OCI-LY3 (cell line): ENCODE results near the gene IL20RA.
"Not testable (repeated sequence)": the region's sequence is repeated elsewhere in the genome, so short reads cannot be mapped to it uniquely, and the experiment has no call there.

Experiments
- EZH2phosphoT487 ChIP-seq: fragments of 200-600 bp; shearing (Covaris generic); IDR thresholded peaks from 2 replicates; pipeline ENCODE4 v1.6.1; 2018; ENCODE audit warnings: antibody characterized with exemption, mixed run types, low read depth
- TF ChIP-seq, protein P1 (sequence below): fragments of 200-600, 300-600 bp; sonication (generic); IDR thresholded peaks from 2 replicates; pipeline ENCODE4 v1.5.1; 2014; ENCODE audit warnings: antibody characterized with exemption, low read length, low read depth

DNA sequence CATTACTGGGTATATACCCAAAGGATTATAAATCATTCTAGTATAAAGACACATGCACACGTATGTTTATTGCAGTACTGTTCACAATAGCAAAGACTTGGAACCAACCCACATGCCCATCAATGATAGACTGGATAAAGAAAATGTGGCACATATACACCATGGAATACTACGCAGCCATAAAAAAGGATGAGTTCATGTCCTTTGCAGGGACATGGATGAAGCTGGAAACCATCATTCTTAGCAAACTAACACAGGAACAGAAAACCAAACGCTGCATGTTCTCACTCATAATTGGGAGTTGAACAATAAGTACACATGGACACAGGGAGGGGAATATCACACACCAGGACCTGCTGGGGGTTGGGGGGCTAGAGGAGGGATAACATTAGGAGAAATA is 31.0 kb upstream of the IL20RA start:
- TF ChIP-seq, protein P1, sequence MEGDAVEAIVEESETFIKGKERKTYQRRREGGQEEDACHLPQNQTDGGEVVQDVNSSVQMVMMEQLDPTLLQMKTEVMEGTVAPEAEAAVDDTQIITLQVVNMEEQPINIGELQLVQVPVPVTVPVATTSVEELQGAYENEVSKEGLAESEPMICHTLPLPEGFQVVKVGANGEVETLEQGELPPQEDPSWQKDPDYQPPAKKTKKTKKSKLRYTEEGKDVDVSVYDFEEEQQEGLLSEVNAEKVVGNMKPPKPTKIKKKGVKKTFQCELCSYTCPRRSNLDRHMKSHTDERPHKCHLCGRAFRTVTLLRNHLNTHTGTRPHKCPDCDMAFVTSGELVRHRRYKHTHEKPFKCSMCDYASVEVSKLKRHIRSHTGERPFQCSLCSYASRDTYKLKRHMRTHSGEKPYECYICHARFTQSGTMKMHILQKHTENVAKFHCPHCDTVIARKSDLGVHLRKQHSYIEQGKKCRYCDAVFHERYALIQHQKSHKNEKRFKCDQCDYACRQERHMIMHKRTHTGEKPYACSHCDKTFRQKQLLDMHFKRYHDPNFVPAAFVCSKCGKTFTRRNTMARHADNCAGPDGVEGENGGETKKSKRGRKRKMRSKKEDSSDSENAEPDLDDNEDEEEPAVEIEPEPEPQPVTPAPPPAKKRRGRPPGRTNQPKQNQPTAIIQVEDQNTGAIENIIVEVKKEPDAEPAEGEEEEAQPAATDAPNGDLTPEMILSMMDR, result not testable (repeated sequence)
- not testable (repeated sequence) for TF ChIP-seq EZH2phosphoT487
